ENCODE results near the gene UGT1A9.

DNA sequence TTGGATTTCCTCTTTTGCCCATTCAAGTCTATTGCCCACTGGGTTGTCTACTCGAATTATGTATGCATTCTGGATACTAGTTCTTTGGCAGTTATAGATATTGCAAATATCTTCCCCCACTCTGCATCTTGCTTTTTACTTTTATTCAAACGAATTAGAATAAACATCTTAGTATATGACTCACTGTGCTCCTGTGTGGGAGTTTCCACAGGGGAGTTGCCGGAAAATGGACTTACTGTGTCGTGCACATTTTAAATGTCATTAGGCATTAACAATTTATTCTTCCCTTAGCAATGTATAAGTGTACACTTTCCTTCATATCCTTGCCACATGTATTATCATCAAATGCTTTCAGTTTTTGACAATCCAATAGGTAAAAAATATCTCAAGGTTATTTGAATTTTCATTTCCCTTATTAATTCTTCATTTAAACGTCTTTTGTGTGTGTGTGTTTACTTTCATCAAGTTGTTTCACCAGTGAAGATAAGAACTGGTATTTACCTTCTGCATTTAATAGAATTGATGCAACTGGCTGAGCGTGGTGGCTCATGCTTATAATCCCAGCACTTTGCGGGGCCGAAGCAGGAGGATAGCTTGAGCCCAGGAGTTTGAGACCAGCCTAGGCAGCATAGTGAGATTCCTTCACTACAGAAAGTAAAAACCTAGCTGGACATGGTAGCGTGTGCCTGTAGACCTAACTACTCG is 36.4 kb downstream of the UGT1A9 start:
- TF ChIP-seq, protein P1, sequence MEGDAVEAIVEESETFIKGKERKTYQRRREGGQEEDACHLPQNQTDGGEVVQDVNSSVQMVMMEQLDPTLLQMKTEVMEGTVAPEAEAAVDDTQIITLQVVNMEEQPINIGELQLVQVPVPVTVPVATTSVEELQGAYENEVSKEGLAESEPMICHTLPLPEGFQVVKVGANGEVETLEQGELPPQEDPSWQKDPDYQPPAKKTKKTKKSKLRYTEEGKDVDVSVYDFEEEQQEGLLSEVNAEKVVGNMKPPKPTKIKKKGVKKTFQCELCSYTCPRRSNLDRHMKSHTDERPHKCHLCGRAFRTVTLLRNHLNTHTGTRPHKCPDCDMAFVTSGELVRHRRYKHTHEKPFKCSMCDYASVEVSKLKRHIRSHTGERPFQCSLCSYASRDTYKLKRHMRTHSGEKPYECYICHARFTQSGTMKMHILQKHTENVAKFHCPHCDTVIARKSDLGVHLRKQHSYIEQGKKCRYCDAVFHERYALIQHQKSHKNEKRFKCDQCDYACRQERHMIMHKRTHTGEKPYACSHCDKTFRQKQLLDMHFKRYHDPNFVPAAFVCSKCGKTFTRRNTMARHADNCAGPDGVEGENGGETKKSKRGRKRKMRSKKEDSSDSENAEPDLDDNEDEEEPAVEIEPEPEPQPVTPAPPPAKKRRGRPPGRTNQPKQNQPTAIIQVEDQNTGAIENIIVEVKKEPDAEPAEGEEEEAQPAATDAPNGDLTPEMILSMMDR (IDR thresholded peaks at IDR 0.05): no peak
- TF ChIP-seq POLR2A (IDR thresholded peaks at IDR 0.05; ENCODE audit: low read depth): no peak
- no peak for TF ChIP-seq POLR2AphosphoS5 (IDR thresholded peaks at IDR 0.05)
- TF ChIP-seq EP300 (IDR thresholded peaks at IDR 0.05): no peak

Data from esophagus muscularis mucosa (tissue), 4 donors.